ENCODE measurements around the gene RPRML. TPM values are rescaled to one million over a fixed set of nuclear protein-coding genes. Genes with fewer than 3 reads are reported as not detected.

The RPRML gene
- total and polyA plus RNA-seq, 2 experiments from 2014 or later: not detected

DNA sequence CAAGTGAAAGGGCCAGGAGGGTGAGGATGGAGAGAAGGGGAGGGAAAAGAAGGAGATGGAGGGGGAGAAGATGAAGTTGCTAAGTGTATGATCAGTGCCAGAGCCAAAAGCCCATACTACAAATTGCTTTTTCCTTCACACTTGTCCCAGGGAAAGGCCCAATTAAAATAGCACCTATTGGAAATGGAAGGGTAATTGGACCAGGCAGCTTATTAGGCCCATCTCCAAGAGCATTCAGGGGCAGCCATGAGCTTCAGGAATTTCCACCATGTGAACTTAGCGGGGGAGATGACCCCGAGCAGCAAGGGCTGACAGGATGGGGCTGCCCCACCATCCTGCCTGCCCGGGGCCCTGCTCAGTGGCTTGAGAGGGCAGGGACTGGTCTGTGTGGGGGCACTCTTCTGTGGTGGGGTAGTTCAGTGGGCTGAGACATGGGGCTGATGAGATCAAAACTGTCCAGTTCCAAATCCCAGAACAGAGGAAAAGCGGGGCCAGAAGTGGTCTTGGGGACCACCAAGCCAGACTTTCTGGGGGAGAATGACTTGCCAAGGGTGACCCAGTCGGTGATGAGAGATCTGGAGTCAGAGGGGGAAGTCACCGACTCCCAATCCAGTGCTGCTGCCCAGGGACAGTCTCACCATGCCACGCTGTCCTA is 28.6 kb downstream of the RPRML start:
- no peaks in the 10 kb centered on the region for H3K9me3 ChIP-seq (ENCODE audit: low read depth)
- DNase-seq (ENCODE audit: low spot score): no peak
- H3K36me3 ChIP-seq (replicated peaks; ENCODE audit: insufficient read depth, low read depth): no peaks in the 10 kb centered on the region
- no peak overlapping the region for H3K4me3 ChIP-seq
- no peak for TF ChIP-seq EZH2 (IDR thresholded peaks at IDR 0.05; ENCODE audit: borderline replicate concordance)
- TF ChIP-seq EZH2phosphoT487 (IDR thresholded peaks at IDR 0.05; ENCODE audit: low read depth, severe bottlenecking, unreplicated experiment): no peak
- TF ChIP-seq, protein P1, sequence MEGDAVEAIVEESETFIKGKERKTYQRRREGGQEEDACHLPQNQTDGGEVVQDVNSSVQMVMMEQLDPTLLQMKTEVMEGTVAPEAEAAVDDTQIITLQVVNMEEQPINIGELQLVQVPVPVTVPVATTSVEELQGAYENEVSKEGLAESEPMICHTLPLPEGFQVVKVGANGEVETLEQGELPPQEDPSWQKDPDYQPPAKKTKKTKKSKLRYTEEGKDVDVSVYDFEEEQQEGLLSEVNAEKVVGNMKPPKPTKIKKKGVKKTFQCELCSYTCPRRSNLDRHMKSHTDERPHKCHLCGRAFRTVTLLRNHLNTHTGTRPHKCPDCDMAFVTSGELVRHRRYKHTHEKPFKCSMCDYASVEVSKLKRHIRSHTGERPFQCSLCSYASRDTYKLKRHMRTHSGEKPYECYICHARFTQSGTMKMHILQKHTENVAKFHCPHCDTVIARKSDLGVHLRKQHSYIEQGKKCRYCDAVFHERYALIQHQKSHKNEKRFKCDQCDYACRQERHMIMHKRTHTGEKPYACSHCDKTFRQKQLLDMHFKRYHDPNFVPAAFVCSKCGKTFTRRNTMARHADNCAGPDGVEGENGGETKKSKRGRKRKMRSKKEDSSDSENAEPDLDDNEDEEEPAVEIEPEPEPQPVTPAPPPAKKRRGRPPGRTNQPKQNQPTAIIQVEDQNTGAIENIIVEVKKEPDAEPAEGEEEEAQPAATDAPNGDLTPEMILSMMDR (IDR thresholded peaks at IDR 0.05; ENCODE audit: poor library complexity): no peak
- peaks cover 15% of the 10 kb centered on the region for H3K27me3 ChIP-seq
- H2AFZ ChIP-seq: no peak overlapping the region
- H3K4me2 ChIP-seq: no peak overlapping the region
- H3K27ac ChIP-seq: no peak overlapping the region
- no peaks in the 10 kb centered on the region for H3K79me2 ChIP-seq
- no peaks in the 10 kb centered on the region for H3K4me1 ChIP-seq (ENCODE audit: insufficient read depth)
- H3K9me2 ChIP-seq (replicated peaks; ENCODE audit: insufficient read depth): no peaks in the 10 kb centered on the region
- no peaks in the 10 kb centered on the region for H4K20me1 ChIP-seq (ENCODE audit: insufficient read depth, poor library complexity, severe bottlenecking)
- WGBS (ENCODE audit: low lambda C conversion rate, missing lambda C conversion rate): 79% methylated on average over 7 of the region's 7 CpGs

DNA sequence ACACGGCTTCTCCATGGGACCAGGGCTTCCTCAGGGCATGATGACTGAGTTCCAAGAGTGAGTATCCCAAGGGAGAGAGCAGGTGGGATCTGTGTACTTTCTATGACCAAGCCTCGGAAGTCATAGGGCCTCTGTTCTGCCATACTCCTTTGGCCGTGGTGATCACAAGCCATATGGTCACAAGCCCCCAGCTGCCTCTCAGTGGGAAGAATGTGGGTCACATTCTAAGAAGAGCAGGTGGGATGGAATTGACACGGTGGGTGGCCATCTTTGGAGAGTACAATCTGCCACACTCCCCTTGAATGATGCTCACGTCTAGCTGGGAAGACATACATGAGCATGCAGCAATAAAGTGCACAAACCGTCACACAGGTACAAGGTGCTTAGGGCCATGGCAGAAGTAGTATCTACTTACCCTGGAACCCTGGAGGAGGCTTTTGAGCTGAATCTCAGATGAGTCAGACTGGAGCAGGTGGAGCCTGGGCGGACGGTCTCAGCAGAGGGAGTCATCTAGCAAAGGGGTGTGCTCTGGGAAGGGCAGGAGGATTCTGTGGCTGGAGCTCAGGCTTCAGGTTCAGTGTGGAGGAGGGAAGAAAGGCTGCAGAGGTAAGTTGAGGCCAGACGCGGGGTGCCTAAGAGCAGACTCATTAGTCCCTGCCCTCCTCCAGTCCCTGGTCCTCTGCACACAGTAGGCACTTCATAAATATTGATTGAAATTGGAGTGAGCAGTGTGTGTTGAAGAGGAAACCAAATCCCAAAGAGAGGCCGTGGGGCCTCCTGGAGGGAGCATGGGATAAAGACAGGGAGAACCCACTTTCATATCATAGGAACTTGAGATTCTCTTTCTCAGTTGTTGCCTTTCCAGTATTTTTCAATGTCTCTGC is 29.5 kb downstream of the RPRML start:
- 89% methylated on average over 11 of the region's 11 CpGs for WGBS (ENCODE audit: low lambda C conversion rate, missing lambda C conversion rate)
- Histone ChIP-seq H3K27me3 (peaks cover 15% of the 10 kb centered on the region), H3K9me3 (ENCODE audit: low read depth) (no peaks in the 10 kb centered on the region)

GRCh38 chr17:46948544-46948943 is 30.5 kb downstream of the RPRML start:
- WGBS (ENCODE audit: low lambda C conversion rate, missing lambda C conversion rate): 77% methylated on average over 5 of the region's 5 CpGs
- no peak overlapping the region for H3K27ac ChIP-seq
- TF ChIP-seq EZH2phosphoT487 (IDR thresholded peaks at IDR 0.05; ENCODE audit: low read depth, severe bottlenecking, unreplicated experiment) (no peak), EZH2 (IDR thresholded peaks at IDR 0.05; ENCODE audit: borderline replicate concordance) (no peak)
- TF ChIP-seq, protein P1 (IDR thresholded peaks at IDR 0.05; ENCODE audit: poor library complexity): no peak
- H3K27me3 ChIP-seq: peaks cover 15% of the 10 kb centered on the region
- no peaks in the 10 kb centered on the region for H3K9me3 ChIP-seq (ENCODE audit: low read depth)
- peaks cover 12% of the 10 kb centered on the region for H3K4me1 ChIP-seq (ENCODE audit: insufficient read depth)
- no peaks in the 10 kb centered on the region for H4K20me1 ChIP-seq (ENCODE audit: insufficient read depth, poor library complexity, severe bottlenecking)
- H3K4me3 ChIP-seq: no peak overlapping the region
- no peak overlapping the region for H2AFZ ChIP-seq
- H3K4me2 ChIP-seq: no peak overlapping the region
- no peaks in the 10 kb centered on the region for H3K36me3 ChIP-seq (replicated peaks; ENCODE audit: insufficient read depth, low read depth)
- no peaks in the 10 kb centered on the region for H3K79me2 ChIP-seq
- H3K9me2 ChIP-seq (replicated peaks; ENCODE audit: insufficient read depth): no peaks in the 10 kb centered on the region
- no peak for DNase-seq (ENCODE audit: low spot score)

More for the DNA sequence above, 29.5 kb downstream of the RPRML start:
- H3K79me2 ChIP-seq: no peaks in the 10 kb centered on the region
- no peak overlapping the region for H3K4me2 ChIP-seq
- peaks cover 5% of the 10 kb centered on the region for H3K4me1 ChIP-seq (ENCODE audit: insufficient read depth)
- H2AFZ ChIP-seq: no peak overlapping the region
- no peaks in the 10 kb centered on the region for H4K20me1 ChIP-seq (ENCODE audit: insufficient read depth, poor library complexity, severe bottlenecking)
- no peak overlapping the region for H3K27ac ChIP-seq
- DNase-seq (ENCODE audit: low spot score): no peak
- no peak overlapping the region for H3K4me3 ChIP-seq
- H3K36me3 ChIP-seq (replicated peaks; ENCODE audit: insufficient read depth, low read depth): no peaks in the 10 kb centered on the region
- TF ChIP-seq EZH2 (IDR thresholded peaks at IDR 0.05; ENCODE audit: borderline replicate concordance) (no peak), EZH2phosphoT487 (IDR thresholded peaks at IDR 0.05; ENCODE audit: low read depth, severe bottlenecking, unreplicated experiment) (no peak)
- TF ChIP-seq, protein P1 (IDR thresholded peaks at IDR 0.05; ENCODE audit: poor library complexity): no peak
- no peaks in the 10 kb centered on the region for H3K9me2 ChIP-seq (replicated peaks; ENCODE audit: insufficient read depth)

Data from hepatocyte (in vitro differentiated cells).